Measurements from ENCODE around the gene PLA2G12B.

PLA2G12B gene

DNA sequence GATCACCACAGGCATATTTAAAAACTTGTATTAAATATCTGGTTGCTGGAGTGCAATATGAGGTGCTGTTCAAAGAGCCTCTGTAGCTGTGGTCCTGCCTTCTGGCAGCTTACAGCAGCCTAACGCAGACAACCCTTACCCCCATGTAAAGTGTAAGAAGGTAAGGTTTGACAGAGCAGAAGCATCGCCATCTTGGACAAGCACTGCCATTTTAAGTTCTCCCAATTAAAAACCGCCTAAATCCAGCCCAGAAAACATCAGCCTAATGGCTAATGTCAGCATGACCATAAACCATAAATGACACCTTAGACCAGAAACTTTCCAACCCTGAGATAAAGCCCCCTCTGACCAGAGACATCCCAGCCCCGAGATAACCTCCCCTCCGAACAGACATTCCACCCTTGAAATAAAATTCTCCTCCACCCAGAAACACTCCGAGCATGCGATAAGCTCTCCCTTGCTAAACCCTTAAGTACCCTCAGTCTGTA lies 66.4 kb downstream of the PLA2G12B start:
- WGBS (ENCODE audit: extremely low coverage, insufficient coverage, low lambda C conversion rate) = no CpG with 5 or more reads among the region's 7 CpGs
- Histone ChIP-seq H2AK5ac (ENCODE audit: low read length) (no peak overlapping the region), H3K27ac (ENCODE audit: low read depth, low read length) (no peak overlapping the region), H3K27me3 (ENCODE audit: insufficient read depth, low read length, poor library complexity) (no peaks in the 10 kb centered on the region), H2BK15ac (replicated peaks; ENCODE audit: low read depth) (no peak overlapping the region), H4K5ac (ENCODE audit: low read length) (no peak overlapping the region), H3K79me2 (ENCODE audit: control insufficient read depth, insufficient read depth, low read length) (no peaks in the 10 kb centered on the region), H3K4me2 (ENCODE audit: low read length) (no peak overlapping the region), H2BK5ac (ENCODE audit: low read length) (no peak overlapping the region), H3K4me3 (ENCODE audit: low read length) (no peak overlapping the region), H3K18ac (ENCODE audit: low read length) (no peak overlapping the region), H3K79me1 (ENCODE audit: low read length) (no peaks in the 10 kb centered on the region), H3K4me1 (ENCODE audit: control insufficient read depth, low read depth, low read length) (no peaks in the 10 kb centered on the region), H3K36me3 (ENCODE audit: control insufficient read depth, insufficient read depth, low read length) (no peaks in the 10 kb centered on the region), H3K56ac (ENCODE audit: low read length) (no peak overlapping the region), H2BK120ac (ENCODE audit: low read depth, low read length) (no peak overlapping the region), H3K4ac (ENCODE audit: low read depth, low read length) (no peak overlapping the region), H3K23ac (ENCODE audit: low read length) (no peak overlapping the region), H3K9ac (ENCODE audit: low read length) (no peak overlapping the region), H4K8ac (ENCODE audit: low read depth, low read length) (no peak overlapping the region)
- DNase-seq = no peak

DNA sequence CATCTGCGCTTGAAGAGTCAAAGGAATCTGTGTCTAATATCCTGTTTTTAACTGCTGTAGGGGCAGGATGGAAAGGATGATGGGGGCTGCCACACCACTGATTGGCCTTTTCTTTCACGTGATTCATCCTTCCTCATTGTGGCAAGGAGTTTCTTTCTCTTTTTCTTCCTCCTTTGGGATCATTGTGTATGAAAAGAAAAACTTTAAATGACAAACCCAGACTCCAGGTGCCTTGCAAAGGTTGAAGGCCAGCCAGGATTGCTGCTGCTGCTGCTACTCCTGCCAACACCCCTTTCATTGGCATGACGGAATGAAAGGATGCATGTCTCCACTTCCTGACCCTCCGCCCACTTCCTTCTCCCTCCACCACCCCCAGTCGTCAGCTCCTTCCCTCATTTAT lies 67.6 kb downstream of the PLA2G12B start:
- H2BK15ac ChIP-seq (replicated peaks; ENCODE audit: low read depth) = no peak overlapping the region
- H3K27me3 ChIP-seq (ENCODE audit: insufficient read depth, low read length, poor library complexity) = no peaks in the 10 kb centered on the region
- no peak overlapping the region for H3K27ac ChIP-seq (ENCODE audit: low read depth, low read length)

GRCh38 chr10:72886621-72887020 lies 68.0 kb downstream of the PLA2G12B start:
- H3K18ac ChIP-seq (ENCODE audit: low read length) = no peak overlapping the region
- H2BK5ac ChIP-seq (ENCODE audit: low read length) = no peak overlapping the region
- H2BK15ac ChIP-seq (replicated peaks; ENCODE audit: low read depth) = no peak overlapping the region
- H3K36me3 ChIP-seq (ENCODE audit: control insufficient read depth, insufficient read depth, low read length) = no peaks in the 10 kb centered on the region
- no peak overlapping the region for H3K4me3 ChIP-seq (ENCODE audit: low read length)
- H3K9ac ChIP-seq (ENCODE audit: low read length) = no peak overlapping the region
- H3K27me3 ChIP-seq (ENCODE audit: insufficient read depth, low read length, poor library complexity) = no peaks in the 10 kb centered on the region
- no peaks in the 10 kb centered on the region for H3K79me1 ChIP-seq (ENCODE audit: low read length)
- DNase-seq = no peak
- H2AK5ac ChIP-seq (ENCODE audit: low read length) = no peak overlapping the region
- H4K8ac ChIP-seq (ENCODE audit: low read depth, low read length) = no peak overlapping the region
- H3K4me2 ChIP-seq (ENCODE audit: low read length) = no peak overlapping the region
- no peaks in the 10 kb centered on the region for H3K4me1 ChIP-seq (ENCODE audit: control insufficient read depth, low read depth, low read length)
- no peak overlapping the region for H2BK120ac ChIP-seq (ENCODE audit: low read depth, low read length)
- no peak overlapping the region for H4K5ac ChIP-seq (ENCODE audit: low read length)
- H3K23ac ChIP-seq (ENCODE audit: low read length) = no peak overlapping the region
- no peak overlapping the region for H3K56ac ChIP-seq (ENCODE audit: low read length)
- no peak overlapping the region for H3K27ac ChIP-seq (ENCODE audit: low read depth, low read length)
- H3K79me2 ChIP-seq (ENCODE audit: control insufficient read depth, insufficient read depth, low read length) = no peaks in the 10 kb centered on the region
- WGBS (ENCODE audit: extremely low coverage, insufficient coverage, low lambda C conversion rate) = no CpG with 5 or more reads among the region's 1 CpG
- no peak overlapping the region for H3K4ac ChIP-seq (ENCODE audit: low read depth, low read length)

More for the DNA sequence above, 67.6 kb downstream of the PLA2G12B start:
- no peak overlapping the region for H4K5ac ChIP-seq (ENCODE audit: low read length)
- no peaks in the 10 kb centered on the region for H3K79me1 ChIP-seq (ENCODE audit: low read length)
- H3K4ac ChIP-seq (ENCODE audit: low read depth, low read length) = no peak overlapping the region
- no peak for DNase-seq
- no CpG with 5 or more reads among the region's 5 CpGs for WGBS (ENCODE audit: extremely low coverage, insufficient coverage, low lambda C conversion rate)
- no peak overlapping the region for H3K9ac ChIP-seq (ENCODE audit: low read length)
- H3K4me1 ChIP-seq (ENCODE audit: control insufficient read depth, low read depth, low read length) = no peaks in the 10 kb centered on the region
- H3K4me2 ChIP-seq (ENCODE audit: low read length) = no peak overlapping the region
- H3K79me2 ChIP-seq (ENCODE audit: control insufficient read depth, insufficient read depth, low read length) = no peaks in the 10 kb centered on the region
- no peak overlapping the region for H2BK120ac ChIP-seq (ENCODE audit: low read depth, low read length)
- no peak overlapping the region for H3K4me3 ChIP-seq (ENCODE audit: low read length)
- no peak overlapping the region for H2AK5ac ChIP-seq (ENCODE audit: low read length)
- H3K18ac ChIP-seq (ENCODE audit: low read length) = no peak overlapping the region
- H2BK5ac ChIP-seq (ENCODE audit: low read length) = no peak overlapping the region
- no peak overlapping the region for H3K56ac ChIP-seq (ENCODE audit: low read length)
- H3K36me3 ChIP-seq (ENCODE audit: control insufficient read depth, insufficient read depth, low read length) = no peaks in the 10 kb centered on the region
- H3K23ac ChIP-seq (ENCODE audit: low read length) = no peak overlapping the region
- H4K8ac ChIP-seq (ENCODE audit: low read depth, low read length) = no peak overlapping the region

- Histone ChIP-seq H4K5ac (ENCODE audit: low read length) (no peak overlapping the region), H3K9ac (ENCODE audit: low read length) (no peak overlapping the region), H3K18ac (ENCODE audit: low read length) (no peak overlapping the region), H3K36me3 (ENCODE audit: control insufficient read depth, insufficient read depth, low read length) (no peaks in the 10 kb centered on the region), H3K23ac (ENCODE audit: low read length) (no peak overlapping the region), H2AK5ac (ENCODE audit: low read length) (no peak overlapping the region), H4K8ac (ENCODE audit: low read depth, low read length) (no peak overlapping the region), H2BK15ac (replicated peaks; ENCODE audit: low read depth) (no peak overlapping the region), H2BK120ac (ENCODE audit: low read depth, low read length) (no peak overlapping the region), H3K4me2 (ENCODE audit: low read length) (no peak overlapping the region), H3K79me1 (ENCODE audit: low read length) (no peaks in the 10 kb centered on the region), H3K4me3 (ENCODE audit: low read length) (no peak overlapping the region), H3K27ac (ENCODE audit: low read depth, low read length) (no peak overlapping the region), H3K79me2 (ENCODE audit: control insufficient read depth, insufficient read depth, low read length) (no peaks in the 10 kb centered on the region), H3K27me3 (ENCODE audit: insufficient read depth, low read length, poor library complexity) (no peaks in the 10 kb centered on the region), H3K4ac (ENCODE audit: low read depth, low read length) (no peak overlapping the region), H3K56ac (ENCODE audit: low read length) (no peak overlapping the region), H3K4me1 (ENCODE audit: control insufficient read depth, low read depth, low read length) (no peaks in the 10 kb centered on the region), H2BK5ac (ENCODE audit: low read length) (no peak overlapping the region)
- no peak for DNase-seq
- no CpG with 5 or more reads among the region's 2 CpGs for WGBS (ENCODE audit: extremely low coverage, insufficient coverage, low lambda C conversion rate)
Observed at GRCh38 chr10:72885953-72886352, 68.7 kb downstream of the PLA2G12B start.

All from mesendoderm (in vitro differentiated cells).